Panc1 (cell line): ENCODE measurements around the gene GREB1. TPM values are rescaled to one million over a fixed set of nuclear protein-coding genes. Genes with fewer than 3 reads are reported as not detected.

Experiments used
- ATAC-seq: fragments of 200-7000 bp; cut with Tn5 transposase; 2 replicates; pipeline ENCODE4 v1.9.1; 2020; ENCODE audit warnings: mild to moderate bottlenecking, moderate library complexity
- BruUV-seq: library from RNA; stranded (reverse); fragments of 400-500 nt; replicated peaks from 2 replicates; lab custom pipeline; 2021; lab: Mats Ljungman, UMichigan
- CTCF ChIA-PET: fragments of 300-600 bp; sonication (Branson Sonifier 250); formaldehyde crosslinking; loops from one replicate; lab custom pipeline; 2022; ENCODE audit warnings: antibody characterized with exemption; lab: Charles Lee
- POLR2A ChIA-PET: fragments of 300-600 bp; sonication (Branson Sonifier 250); formaldehyde crosslinking; loops from one replicate; lab custom pipeline; 2022; ENCODE audit warnings: antibody characterized with exemption; lab: Charles Lee
- DNase-seq: peaks from one replicate; pipeline ENCODE4 v3.0.0-alpha.2; 2010; ENCODE audit warnings: low read depth, low spot score
- H3K27ac ChIP-seq: 2 replicates; pipeline ENCODE4 v1.5.1; 2011; ENCODE audit warnings: mild to moderate bottlenecking, low read length, inconsistent platforms
- H3K27me3 ChIP-seq: fragments of 200-500 bp; sonication (Bioruptor generic); 2 replicates; pipeline ENCODE4 v1.6.0; 2014; ENCODE audit warnings: low read length, inconsistent platforms; ENCODE audit not compliant: control insufficient read depth, insufficient read depth
- H3K36me3 ChIP-seq: fragments of 200-500 bp; sonication (Bioruptor generic); 2 replicates; pipeline ENCODE4 v1.5.1; 2014; ENCODE audit warnings: inconsistent platforms, mild to moderate bottlenecking, low read length, moderate library complexity; ENCODE audit not compliant: control insufficient read depth, insufficient read depth
- H3K4me1 ChIP-seq: 2 replicates; pipeline ENCODE4 v1.5.1; 2011; ENCODE audit warnings: inconsistent platforms, mild to moderate bottlenecking, low read length, moderate library complexity; ENCODE audit not compliant: control insufficient read depth, insufficient read depth
- H3K4me3 ChIP-seq, 2 experiments: 2 replicates each; pipeline ENCODE4 v1.5.1; 2011 to 2012; ENCODE audit warnings: low read depth in 2 of 2, low read length in 2 of 2, mild to moderate bottlenecking in 2 of 2, inconsistent platforms in 1 of 2, moderate library complexity in 1 of 2
- H3K9me3 ChIP-seq: fragments of 200-500 bp; sonication (Bioruptor generic); 2 replicates; pipeline ENCODE4 v1.5.1; 2014; ENCODE audit warnings: low read depth, mild to moderate bottlenecking, inconsistent platforms, low read length, moderate library complexity; ENCODE audit not compliant: control insufficient read depth, insufficient read depth
- POLR2AphosphoS5 ChIP-seq: IDR thresholded peaks from 2 replicates; pipeline ENCODE4 v1.6.1; 2012; ENCODE audit warnings: mild to moderate bottlenecking, low read depth, low read length, moderate library complexity
- SIN3A ChIP-seq: IDR thresholded peaks from 2 replicates; pipeline ENCODE4 v1.6.1; 2012; ENCODE audit warnings: low read depth, mild to moderate bottlenecking, low read length, moderate library complexity, borderline replicate concordance; ENCODE audit not compliant: insufficient read depth
- TCF7L2 ChIP-seq: IDR thresholded peaks from 2 replicates; pipeline ENCODE4 v1.6.1; 2011; ENCODE audit warnings: mild to moderate bottlenecking, low read depth, low read length, inconsistent platforms
- in situ Hi-C: cut with HindIII; loops from 2 replicates; pipeline ENCODE4 v1.10.0; 2016; ENCODE audit warnings: low sequenced_read_pairs, low pct_unique_long_range_greater_than_20kb
- intact Hi-C: fragments of 100-400 bp; cut with micrococcal nuclease; formaldehyde crosslinking; loops from one replicate; pipeline ENCODE4 v1.10.0; 2022; ENCODE audit not compliant: unreplicated experiment
- total RNA-seq: library from RNA; stranded (reverse); gene quantifications from one replicate; pipeline ENCODE4 v1.2.1, GENCODE V29; 2021; ENCODE audit not compliant: unreplicated experiment
- TF ChIP-seq, protein P1 (sequence below), 2 experiments: IDR thresholded peaks; 2 replicates each; pipeline ENCODE4 v1.6.1; 2011 to 2012; ENCODE audit warnings: low read depth in 2 of 2, control low read depth in 1 of 2, low read length in 1 of 2, mild to moderate bottlenecking in 1 of 2, moderate library complexity in 1 of 2; ENCODE audit not compliant: insufficient read depth in 1 of 2
- TF ChIP-seq, protein P2 (sequence below): fragments of 450-650 bp; IDR thresholded peaks from 2 replicates; pipeline ENCODE4 v1.5.1; 2017; ENCODE audit warnings: mild to moderate bottlenecking

Gene GREB1
- total RNA-seq, 1 experiment from 2014 or later = 0.90 TPM

DNA sequence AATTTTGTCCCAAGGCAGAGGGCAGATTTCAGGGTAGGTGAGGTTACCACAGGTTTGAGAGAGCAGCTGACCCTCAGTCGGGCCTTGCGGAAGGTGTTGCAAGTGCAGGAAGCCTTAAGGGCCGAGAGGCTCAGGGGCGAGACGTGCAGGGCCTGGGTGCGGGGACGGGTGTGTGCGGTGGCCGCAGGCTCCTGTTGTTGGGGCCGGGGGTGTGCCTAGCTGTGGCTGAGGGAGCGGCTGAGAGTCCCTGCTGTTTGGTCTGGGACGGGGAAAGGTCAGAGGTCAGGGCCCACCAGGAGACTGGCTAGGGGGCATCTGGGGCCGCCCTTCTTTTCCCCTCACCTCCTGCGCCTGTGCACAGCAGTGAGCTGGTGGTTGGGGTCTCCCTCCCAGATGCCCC, 83.7 kb downstream of the GREB1 start:
- no peaks in the 10 kb centered on the region for H3K9me3 ChIP-seq
- no peak overlapping the region for H3K27ac ChIP-seq
- TF ChIP-seq, protein P1, sequence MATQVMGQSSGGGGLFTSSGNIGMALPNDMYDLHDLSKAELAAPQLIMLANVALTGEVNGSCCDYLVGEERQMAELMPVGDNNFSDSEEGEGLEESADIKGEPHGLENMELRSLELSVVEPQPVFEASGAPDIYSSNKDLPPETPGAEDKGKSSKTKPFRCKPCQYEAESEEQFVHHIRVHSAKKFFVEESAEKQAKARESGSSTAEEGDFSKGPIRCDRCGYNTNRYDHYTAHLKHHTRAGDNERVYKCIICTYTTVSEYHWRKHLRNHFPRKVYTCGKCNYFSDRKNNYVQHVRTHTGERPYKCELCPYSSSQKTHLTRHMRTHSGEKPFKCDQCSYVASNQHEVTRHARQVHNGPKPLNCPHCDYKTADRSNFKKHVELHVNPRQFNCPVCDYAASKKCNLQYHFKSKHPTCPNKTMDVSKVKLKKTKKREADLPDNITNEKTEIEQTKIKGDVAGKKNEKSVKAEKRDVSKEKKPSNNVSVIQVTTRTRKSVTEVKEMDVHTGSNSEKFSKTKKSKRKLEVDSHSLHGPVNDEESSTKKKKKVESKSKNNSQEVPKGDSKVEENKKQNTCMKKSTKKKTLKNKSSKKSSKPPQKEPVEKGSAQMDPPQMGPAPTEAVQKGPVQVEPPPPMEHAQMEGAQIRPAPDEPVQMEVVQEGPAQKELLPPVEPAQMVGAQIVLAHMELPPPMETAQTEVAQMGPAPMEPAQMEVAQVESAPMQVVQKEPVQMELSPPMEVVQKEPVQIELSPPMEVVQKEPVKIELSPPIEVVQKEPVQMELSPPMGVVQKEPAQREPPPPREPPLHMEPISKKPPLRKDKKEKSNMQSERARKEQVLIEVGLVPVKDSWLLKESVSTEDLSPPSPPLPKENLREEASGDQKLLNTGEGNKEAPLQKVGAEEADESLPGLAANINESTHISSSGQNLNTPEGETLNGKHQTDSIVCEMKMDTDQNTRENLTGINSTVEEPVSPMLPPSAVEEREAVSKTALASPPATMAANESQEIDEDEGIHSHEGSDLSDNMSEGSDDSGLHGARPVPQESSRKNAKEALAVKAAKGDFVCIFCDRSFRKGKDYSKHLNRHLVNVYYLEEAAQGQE (IDR thresholded peaks at IDR 0.05; ENCODE audit: insufficient read depth in 1 of 2, low read depth in 2 of 2, low read length in 1 of 2) = no peak
- TF ChIP-seq SIN3A (no peak), POLR2AphosphoS5 (no peak), TCF7L2 (no peak)
- TF ChIP-seq, protein P2, sequence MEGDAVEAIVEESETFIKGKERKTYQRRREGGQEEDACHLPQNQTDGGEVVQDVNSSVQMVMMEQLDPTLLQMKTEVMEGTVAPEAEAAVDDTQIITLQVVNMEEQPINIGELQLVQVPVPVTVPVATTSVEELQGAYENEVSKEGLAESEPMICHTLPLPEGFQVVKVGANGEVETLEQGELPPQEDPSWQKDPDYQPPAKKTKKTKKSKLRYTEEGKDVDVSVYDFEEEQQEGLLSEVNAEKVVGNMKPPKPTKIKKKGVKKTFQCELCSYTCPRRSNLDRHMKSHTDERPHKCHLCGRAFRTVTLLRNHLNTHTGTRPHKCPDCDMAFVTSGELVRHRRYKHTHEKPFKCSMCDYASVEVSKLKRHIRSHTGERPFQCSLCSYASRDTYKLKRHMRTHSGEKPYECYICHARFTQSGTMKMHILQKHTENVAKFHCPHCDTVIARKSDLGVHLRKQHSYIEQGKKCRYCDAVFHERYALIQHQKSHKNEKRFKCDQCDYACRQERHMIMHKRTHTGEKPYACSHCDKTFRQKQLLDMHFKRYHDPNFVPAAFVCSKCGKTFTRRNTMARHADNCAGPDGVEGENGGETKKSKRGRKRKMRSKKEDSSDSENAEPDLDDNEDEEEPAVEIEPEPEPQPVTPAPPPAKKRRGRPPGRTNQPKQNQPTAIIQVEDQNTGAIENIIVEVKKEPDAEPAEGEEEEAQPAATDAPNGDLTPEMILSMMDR = no peak
- ChIA-PET POLR2A (no interaction called here), CTCF (no interaction called here)
- no peaks in the 10 kb centered on the region for H3K27me3 ChIP-seq
- DNase-seq = no peak
- intact Hi-C loops (no loop called here), in situ Hi-C loops (no loop called here)
- no TSS peak for BruUV-seq
- no peak overlapping the region for H3K4me3 ChIP-seq
- ATAC-seq = no peak
- no peaks in the 10 kb centered on the region for H3K36me3 ChIP-seq
- H3K4me1 ChIP-seq = no peaks in the 10 kb centered on the region

DNA sequence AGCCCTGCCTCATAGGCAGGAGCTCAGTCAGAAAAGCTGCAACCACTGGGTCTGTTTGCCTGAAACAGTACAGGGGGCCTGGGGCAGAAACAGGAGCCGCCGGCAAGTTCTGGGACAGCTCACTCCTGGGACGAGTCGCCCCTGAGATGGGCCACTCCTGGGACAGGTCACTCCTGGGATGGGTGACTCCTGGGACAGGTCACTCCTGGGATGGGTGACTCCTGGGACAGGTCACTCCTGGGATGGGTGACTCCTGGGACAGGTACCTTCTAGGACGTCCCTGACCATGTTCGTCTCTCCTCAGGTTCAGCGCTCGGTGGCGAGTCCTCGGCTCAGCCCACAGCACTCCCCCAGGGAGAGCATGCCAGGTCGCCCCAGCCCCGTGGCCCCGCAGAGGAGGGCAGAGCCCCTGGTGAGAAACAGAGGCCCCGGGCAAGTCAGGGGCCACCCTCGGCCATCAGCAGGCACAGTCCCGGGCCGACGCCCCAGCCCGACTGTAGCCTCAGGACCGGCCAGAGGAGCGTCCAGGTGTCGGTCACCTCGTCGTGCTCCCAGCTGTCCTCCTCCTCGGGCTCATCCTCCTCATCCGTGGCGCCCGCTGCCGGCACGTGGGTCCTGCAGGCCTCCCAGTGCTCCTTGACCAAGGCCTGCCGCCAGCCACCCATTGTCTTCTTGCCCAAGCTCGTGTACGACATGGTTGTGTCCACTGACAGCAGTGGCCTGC, 84.3 kb downstream of the GREB1 start:
- in situ Hi-C loops = no loop called here
- BruUV-seq = no TSS peak
- ATAC-seq (peak; percentile 59), DNase-seq (no peak)
- Histone ChIP-seq H3K27me3 (no peaks in the 10 kb centered on the region), H3K36me3 (no peaks in the 10 kb centered on the region), H3K27ac (no peak overlapping the region), H3K9me3 (no peaks in the 10 kb centered on the region), H3K4me1 (no peaks in the 10 kb centered on the region), H3K4me3 (no peak overlapping the region)
- POLR2A ChIA-PET = no interaction called here
- intact Hi-C loops = no loop called here
- CTCF ChIA-PET = no interaction called here
- TF ChIP-seq, protein P1 (IDR thresholded peaks at IDR 0.05; ENCODE audit: insufficient read depth in 1 of 2, low read depth in 2 of 2, low read length in 1 of 2) = no peak
- TF ChIP-seq POLR2AphosphoS5 (no peak), SIN3A (no peak), TCF7L2 (no peak)
- TF ChIP-seq, protein P2 = no peak
